OCI-LY7 (cell line): ENCODE data around the gene URM1.
"Not testable (repeated sequence)": the region's sequence is repeated elsewhere in the genome, so short reads cannot be mapped to it uniquely, and the experiment has no call there.

Experiments used
- EZH2phosphoT487 ChIP-seq: fragments of 200-600 bp; sonication (generic); IDR thresholded peaks from 2 replicates; pipeline ENCODE4 v1.6.1; 2018; ENCODE audit warnings: low read depth, borderline replicate concordance, mild to moderate bottlenecking, mixed run types, antibody characterized with exemption, low read length, moderate library complexity, mixed read lengths
- TF ChIP-seq, protein P1 (sequence below): fragments of 200-600 bp; sonication (generic); conservative IDR thresholded peaks from 2 replicates; pipeline ENCODE4 v1.5.1; 2014; ENCODE audit warnings: mild to moderate bottlenecking, antibody characterized with exemption, low read length, moderate library complexity, mixed read lengths

DNA sequence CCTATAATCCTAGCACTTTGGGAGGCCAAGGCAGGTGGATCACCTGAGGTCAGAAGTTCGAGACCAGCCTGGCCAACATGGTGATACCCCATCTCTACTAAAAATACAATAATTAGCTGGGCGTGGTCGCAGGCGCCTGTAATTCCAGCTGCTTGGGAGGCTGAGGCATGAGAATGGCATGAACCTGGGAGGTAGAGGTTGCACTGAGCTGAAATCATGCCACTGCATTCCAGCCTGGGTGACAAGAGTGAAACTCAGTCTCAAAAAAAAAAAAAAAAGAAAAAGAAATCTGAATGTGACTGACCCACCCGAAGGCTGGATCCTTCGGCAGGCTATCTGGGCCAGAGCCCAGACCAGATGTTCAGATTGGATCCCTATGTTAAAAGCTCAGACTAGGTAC, 52.2 kb downstream of the URM1 start:
- TF ChIP-seq, protein P1, sequence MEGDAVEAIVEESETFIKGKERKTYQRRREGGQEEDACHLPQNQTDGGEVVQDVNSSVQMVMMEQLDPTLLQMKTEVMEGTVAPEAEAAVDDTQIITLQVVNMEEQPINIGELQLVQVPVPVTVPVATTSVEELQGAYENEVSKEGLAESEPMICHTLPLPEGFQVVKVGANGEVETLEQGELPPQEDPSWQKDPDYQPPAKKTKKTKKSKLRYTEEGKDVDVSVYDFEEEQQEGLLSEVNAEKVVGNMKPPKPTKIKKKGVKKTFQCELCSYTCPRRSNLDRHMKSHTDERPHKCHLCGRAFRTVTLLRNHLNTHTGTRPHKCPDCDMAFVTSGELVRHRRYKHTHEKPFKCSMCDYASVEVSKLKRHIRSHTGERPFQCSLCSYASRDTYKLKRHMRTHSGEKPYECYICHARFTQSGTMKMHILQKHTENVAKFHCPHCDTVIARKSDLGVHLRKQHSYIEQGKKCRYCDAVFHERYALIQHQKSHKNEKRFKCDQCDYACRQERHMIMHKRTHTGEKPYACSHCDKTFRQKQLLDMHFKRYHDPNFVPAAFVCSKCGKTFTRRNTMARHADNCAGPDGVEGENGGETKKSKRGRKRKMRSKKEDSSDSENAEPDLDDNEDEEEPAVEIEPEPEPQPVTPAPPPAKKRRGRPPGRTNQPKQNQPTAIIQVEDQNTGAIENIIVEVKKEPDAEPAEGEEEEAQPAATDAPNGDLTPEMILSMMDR: not testable (repeated sequence)
- TF ChIP-seq EZH2phosphoT487: not testable (repeated sequence)
